ENCODE data around the gene TRAPPC2L.

Gene TRAPPC2L

GRCh38 chr16:88881007-88881615 is 24.2 kb downstream of the TRAPPC2L start:
- TF ChIP-seq CTCF (IDR thresholded peaks at IDR 0.05; ENCODE audit: low read depth, low read length) = no peak
- Histone ChIP-seq H3K4me1 (no peaks in the 10 kb centered on the region), H3K4me3 (ENCODE audit: low read depth, low read length) (no peak overlapping the region), H3K36me3 (no peaks in the 10 kb centered on the region), H3K9me3 (no peaks in the 10 kb centered on the region), H3K27me3 (peaks cover 64% of the 10 kb centered on the region)
- no peak for DNase-seq

- H3K4me3 ChIP-seq (ENCODE audit: low read depth, low read length) = no peak overlapping the region
- H3K4me1 ChIP-seq = no peaks in the 10 kb centered on the region
- H3K9me3 ChIP-seq = no peaks in the 10 kb centered on the region
- DNase-seq = no peak
- H3K36me3 ChIP-seq = no peaks in the 10 kb centered on the region
- no peak for TF ChIP-seq CTCF (IDR thresholded peaks at IDR 0.05; ENCODE audit: low read depth, low read length)
- peaks cover 57% of the 10 kb centered on the region for H3K27me3 ChIP-seq
Observed at GRCh38 chr16:88881675-88882357, 24.9 kb downstream of the TRAPPC2L start.

- no peak overlapping the region for H3K4me3 ChIP-seq (ENCODE audit: low read depth, low read length)
- H3K27me3 ChIP-seq = peaks cover 50% of the 10 kb centered on the region
- no peaks in the 10 kb centered on the region for H3K4me1 ChIP-seq
- no peak for DNase-seq
- no peak for TF ChIP-seq CTCF (IDR thresholded peaks at IDR 0.05; ENCODE audit: low read depth, low read length)
- no peaks in the 10 kb centered on the region for H3K9me3 ChIP-seq
- no peaks in the 10 kb centered on the region for H3K36me3 ChIP-seq
Observed at GRCh38 chr16:88882358-88883030, 25.6 kb downstream of the TRAPPC2L start.

- no peaks in the 10 kb centered on the region for H3K4me1 ChIP-seq
- no peaks in the 10 kb centered on the region for H3K9me3 ChIP-seq
- no peak overlapping the region for H3K4me3 ChIP-seq (ENCODE audit: low read depth, low read length)
- peaks cover 42% of the 10 kb centered on the region for H3K27me3 ChIP-seq
- no peak for TF ChIP-seq CTCF (IDR thresholded peaks at IDR 0.05; ENCODE audit: low read depth, low read length)
- no peaks in the 10 kb centered on the region for H3K36me3 ChIP-seq
- no peak for DNase-seq
Observed at GRCh38 chr16:88883117-88883895, 26.4 kb downstream of the TRAPPC2L start.

GRCh38 chr16:88883946-88884345 is 27.0 kb downstream of the TRAPPC2L start:
- H3K4me1 ChIP-seq = no peaks in the 10 kb centered on the region; the same call in 1 of the 2 replicates
- H3K36me3 ChIP-seq = no peaks in the 10 kb centered on the region
- no peak for DNase-seq
- no peak for TF ChIP-seq CTCF (IDR thresholded peaks at IDR 0.05; ENCODE audit: low read depth, low read length)
- H3K9me3 ChIP-seq = no peaks in the 10 kb centered on the region
- H3K4me3 ChIP-seq (ENCODE audit: low read depth, low read length) = no peak overlapping the region
- peaks cover 36% of the 10 kb centered on the region for H3K27me3 ChIP-seq
